ENCODE measurements around the gene PDXP.
"Not testable (repeated sequence)": the region's sequence is repeated elsewhere in the genome, so short reads cannot be mapped to it uniquely, and the experiment has no call there.

The PDXP gene

DNA sequence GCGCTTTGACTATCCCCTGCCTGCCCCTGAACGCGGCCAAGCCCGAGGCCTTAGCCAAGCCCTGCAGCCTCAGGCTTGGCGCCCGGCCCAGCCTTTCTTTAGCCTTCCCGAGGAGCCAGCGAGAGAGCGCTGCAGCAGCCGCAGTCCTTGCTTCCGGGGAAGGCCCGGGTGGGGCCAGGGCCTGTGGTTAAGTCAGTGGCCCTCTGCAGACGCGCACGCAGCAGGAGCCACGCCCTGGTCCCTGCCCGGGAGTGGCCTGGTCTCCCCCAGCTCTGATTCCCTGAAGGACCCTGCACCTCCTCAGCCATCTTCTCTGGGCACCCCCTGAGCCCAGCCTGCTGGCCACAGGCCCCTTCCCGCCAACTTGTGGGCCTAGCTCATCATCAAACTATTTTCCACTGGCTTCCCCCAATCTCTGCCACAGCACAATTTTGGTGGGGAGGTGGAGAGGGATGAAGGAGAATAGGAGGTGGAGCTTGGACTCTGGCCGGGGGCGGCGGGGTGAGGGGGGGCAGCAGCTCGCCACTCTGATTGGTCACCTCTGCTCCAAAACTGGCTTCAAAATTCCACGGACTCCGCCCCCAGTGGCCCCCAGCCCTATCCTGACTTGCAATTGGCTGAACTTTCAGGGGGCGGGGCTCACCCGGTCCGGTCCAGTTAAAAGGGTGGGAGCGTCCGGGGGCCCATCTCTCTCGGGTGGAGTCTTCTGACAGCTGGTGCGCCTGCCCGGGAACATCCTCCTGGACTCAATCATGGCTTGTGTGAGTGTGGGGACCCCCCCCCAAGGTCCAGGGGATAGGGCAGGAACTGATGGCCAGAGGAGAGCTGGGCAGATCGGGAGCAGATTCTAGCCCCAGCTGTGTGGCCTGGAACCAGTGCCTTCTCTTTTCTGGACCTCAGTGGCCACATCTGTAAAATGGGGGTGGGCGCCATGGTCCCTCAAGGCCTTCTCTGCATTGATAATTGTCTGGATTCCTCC lies 16.7 kb downstream of the PDXP start, which contains the start of gene LGALS1:
Gene LGALS1 (plus strand): TSS at position 686 of the 979 bp plus-strand sequence. CDS start 67 bp downstream, at position 753.
- DNase-seq (ENCODE audit: low spot score), result peak; percentile 36

DNA sequence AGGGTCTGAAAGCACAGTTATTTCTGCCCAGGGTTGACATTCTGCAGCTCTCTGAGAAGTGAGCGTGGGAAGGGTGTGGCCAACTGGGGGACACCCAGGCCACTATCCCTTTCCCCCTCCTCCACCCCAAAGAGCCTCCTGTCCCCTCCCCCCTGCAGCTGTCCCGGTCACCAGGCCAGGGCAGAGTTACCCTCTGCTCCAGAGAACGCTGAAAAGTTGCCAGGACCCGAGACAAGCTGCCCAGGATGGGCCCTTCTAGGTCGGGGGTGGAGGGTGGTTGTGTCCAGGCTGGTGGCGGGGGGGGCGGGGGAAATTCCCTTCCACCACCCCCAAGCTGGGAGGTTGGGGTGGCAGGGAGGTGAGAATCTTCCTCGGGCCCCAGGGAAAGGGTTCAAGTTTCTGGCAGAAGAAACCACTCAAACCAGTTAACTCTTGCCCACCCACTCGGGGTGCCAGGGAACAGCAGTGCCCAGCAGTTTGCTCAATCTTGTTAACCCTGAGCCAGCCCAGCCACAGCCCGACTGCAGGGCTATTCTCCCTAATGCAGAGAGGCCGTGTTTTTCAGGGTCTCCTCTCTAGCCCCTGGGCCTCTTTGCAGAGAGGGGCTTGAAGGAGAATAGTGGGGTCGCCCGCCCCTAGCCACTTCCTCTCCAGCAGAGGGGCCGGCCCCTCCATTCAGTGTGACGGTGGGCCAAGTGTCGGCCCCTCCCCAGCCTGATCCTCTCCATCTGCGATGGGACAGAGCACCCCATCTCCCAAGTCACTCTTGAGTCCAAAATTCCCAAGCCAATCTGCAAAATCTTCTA lies 17.6 kb downstream of the PDXP start:
- DNase-seq (ENCODE audit: low spot score), result no peak

DNA sequence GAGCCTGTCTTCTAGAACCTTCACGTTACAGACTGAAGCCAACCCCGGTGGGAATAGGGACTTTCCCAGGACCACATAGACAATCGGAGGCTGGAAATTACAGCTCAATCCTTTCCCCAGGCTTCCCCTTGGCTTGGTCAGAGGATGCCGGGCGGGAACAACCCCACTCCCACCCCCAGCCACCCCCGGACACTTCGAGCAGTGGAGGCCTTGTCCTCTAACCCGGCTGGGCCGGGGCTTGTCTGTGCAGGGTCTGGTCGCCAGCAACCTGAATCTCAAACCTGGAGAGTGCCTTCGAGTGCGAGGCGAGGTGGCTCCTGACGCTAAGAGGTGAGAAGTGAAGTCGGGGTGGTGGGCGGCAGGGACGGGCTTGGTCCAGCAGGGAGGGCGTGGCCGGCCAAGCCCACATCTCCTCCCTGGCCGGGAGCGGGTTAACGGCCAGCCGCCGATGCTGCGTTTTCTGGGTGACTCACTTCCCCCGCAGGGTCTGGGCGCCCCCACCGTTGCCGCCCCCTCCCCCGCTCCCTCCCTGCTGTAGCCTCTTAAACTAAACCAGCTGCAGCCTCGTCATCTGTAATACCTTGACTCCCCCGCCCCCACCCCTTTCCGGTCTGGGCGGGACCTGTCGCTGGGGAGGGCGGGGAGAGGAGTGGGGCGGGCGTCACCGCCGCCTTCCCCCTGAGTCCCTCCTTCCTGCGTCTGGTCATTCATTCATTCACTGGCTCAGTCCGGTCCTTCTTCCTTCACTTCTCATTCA lies 18.4 kb downstream of the PDXP start:
- DNase-seq (ENCODE audit: low spot score), result peak; percentile 36

DNA sequence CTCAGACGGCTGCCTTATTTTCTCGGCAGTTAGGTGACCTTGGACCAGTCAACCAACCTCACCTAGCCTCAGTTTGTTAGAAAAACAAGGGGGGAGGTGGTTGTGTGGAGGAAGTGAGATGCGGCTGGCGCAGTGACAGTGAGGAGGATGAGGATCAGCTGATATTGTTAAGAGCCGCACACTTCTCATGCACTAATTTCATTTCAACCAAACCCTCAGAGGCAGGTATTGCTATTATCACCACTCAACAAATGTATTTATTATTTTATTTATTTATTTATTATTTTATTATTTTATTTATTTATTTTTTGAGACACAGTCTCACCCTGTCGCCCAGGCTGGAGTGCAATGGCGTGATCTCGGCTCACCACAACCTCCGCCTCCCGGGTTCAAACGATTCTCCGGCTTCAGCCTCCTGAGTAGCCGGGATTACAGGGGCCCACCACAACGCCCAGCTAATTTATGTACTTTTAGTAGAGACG lies 19.0 kb downstream of the PDXP start:
- no peak for DNase-seq (ENCODE audit: low spot score)

DNA sequence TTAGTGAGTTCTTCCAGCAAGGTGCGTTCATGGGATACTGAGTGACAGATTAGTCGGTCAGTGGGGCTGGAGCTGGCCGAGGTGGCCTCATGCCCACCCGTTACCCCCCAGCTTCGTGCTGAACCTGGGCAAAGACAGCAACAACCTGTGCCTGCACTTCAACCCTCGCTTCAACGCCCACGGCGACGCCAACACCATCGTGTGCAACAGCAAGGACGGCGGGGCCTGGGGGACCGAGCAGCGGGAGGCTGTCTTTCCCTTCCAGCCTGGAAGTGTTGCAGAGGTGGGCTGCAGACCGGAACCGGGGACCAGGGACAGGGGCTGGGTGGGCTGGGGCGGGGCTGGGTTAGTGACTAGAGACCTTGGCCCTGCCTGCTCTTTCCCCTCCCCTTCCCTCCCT lies 19.8 kb downstream of the PDXP start:
- DNase-seq (ENCODE audit: low spot score), result no peak

DNA sequence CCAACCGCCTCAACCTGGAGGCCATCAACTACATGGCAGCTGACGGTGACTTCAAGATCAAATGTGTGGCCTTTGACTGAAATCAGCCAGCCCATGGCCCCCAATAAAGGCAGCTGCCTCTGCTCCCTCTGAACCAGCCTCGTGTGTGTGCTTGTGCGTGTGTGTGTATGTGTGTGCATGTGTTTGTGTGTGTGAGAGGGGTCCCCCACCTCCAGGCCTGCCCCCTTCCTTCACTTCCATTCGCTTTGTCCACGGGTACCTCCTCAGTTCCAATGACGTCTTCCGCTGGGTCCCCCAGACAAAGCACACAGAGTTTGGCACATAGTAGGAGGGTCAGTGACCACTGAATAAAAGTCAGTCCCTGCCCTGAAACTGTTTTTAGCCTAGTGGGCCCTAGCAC lies 21.1 kb downstream of the PDXP start:
- no peak for DNase-seq (ENCODE audit: low spot score)

DNA sequence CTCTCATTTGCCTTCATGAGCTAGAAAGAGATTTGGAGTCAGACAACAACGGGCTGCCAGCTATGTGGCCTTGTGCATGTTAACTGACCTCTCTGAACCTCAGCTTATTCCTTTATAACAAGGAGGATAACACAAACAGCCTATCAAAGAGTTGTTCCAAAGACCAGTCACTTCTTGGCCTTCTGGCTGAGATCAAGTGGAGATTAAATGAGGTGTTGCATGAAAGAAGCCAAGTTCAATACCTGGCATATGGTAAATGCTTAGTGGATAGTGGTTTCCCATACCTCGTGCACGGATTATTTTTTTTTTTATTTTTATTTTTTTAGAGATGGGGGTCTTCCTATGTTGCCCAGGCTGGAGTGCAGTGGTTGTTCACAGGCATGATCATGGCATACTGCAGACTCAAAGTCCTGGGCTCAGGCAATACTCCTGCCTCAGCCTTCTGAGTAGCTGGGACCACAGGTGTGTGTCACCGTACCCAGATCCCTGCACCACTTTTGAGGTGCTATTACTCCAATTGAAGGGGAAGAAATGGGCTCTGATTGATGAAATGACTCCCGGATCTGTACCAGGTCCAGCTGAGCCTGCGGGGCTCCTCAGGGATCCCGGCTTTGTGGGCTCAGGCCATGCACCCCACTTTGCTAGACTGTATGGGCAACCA lies 21.8 kb downstream of the PDXP start:
- no peak for DNase-seq (ENCODE audit: low spot score)

DNA sequence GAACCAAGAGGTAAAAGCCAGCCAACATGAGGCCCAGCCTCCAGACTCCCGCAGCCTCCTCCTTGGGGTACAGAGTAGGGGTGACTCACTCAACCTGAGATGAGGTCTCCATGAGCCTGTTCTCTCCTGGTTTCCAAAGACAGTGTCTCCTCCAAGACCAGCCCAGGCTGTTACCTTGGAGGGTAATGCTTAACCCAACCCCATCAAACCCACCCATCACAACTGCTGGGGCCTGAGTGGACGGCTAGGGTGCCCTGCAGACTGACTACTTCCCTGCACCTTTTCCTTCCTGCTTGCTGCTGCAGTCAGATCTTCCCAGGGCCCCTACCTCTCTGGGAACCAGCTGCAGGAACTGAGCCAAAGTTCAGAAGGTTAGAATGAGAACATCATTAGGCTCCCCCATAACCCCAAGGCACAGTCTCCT lies 22.5 kb downstream of the PDXP start:
- no peak for DNase-seq (ENCODE audit: low spot score)

DNA sequence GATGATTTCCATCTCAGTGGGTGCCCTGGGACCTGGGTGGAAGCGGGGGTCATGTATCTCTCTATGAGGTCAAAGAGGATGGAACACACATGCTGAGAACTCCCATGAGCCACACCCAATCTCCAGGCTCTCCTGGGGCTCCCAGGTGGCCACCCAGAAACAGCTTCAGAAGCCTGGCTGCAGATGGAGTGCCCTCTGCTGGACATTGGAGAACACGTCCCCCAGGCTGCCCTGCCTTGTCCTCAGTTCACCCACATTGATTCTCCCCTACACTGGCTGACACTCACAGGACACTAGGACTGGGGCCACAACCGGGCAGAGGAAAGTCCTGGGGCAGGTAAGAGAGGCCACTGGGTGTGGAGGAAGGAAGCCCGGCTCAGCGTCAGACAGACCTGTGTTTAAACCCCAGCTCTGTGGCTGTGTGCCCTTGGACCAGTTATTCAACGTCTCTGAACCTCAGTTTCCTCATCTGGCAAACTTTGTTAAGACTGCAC lies 23.1 kb downstream of the PDXP start:
- peak; percentile 78 for DNase-seq (ENCODE audit: low spot score)

DNA sequence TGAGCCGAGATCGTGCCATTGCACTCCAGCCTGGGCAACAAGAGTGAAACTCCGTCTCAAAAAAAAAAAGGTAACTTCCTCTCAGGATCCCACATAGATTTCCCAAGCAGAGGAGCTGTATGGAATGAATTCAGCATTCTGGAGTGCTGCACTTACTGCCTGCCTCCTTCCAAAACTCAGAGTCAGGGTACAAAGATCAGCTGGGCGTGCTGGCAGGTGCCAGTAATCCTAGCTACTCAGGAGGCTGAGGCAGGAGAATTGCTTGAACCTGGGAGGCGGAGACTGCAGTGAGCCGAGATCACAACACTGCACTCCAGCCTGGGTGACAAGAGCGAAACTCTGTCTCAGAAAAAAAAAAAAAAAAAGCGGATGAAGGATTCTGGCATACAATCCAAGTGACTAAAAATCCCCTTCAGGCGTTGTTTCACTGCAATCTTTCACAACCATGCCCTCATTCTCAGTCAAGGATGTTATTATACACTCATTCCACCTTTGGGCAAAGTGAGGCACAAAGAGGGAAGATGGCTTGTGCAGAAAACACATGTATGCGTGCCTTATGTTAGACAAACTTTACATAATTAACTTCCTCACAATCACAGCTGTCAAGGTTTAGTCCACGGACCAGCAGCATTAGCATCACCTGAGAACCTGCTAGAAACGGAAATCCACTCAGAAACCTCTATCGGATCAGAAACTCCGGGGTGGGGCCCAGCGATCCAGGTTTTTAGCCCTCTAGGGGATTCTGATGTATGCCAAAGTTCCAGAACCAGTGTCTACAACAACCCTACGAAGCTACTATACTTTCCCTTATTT lies 26.5 kb downstream of the PDXP start:
- DNase-seq (ENCODE audit: low spot score), result no peak

DNA sequence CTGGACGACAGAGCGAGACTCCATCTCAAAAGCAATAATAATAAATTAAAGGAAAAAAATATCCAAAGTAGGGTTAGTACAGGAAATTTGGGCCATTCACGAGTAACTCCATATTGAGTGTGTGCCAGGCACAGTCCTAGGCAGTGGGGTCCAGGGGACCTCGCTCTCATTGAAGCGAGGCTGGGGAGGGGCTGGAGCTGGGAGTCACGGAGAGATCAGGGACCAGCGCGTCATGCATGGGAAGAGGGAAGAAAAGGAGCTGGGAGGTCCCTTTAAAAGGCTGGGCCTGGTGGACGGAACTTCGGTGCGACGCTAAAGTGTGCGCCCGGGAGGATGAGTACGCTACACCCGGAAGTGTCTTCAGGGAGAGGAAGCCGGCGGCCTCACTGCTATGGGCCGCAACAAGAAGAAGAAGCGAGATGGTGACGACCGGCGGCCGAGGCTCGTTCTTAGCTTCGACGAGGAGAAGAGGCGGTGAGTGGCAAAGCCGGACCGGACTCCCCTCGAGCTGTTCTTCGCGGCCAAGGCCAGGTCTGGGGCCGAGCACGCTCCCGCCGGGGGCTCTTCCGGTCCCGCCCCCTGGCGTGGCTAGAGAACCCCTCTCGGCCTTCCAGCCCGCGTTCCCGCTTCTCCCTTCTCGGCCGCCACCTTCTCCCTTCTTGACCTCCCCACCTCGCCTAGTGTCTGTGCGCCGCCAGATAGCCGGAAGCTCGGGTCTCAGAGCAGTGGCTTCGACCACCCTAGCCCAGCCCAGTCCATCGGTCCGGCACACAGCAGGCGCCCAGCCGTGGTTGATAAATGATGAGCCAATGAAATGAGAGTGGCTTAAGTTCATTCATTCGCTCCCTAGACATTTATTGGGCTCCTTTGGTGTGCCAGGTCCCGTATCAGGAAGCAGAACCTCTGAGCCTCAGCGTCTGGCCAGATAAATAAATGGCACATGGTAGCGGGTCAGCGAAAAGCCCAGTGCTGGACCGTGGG lies 27.8 kb downstream of the PDXP start, which contains the start of gene NOL12:
Gene NOL12 (plus strand): TSS at position 342 of the 981 bp plus-strand sequence. CDS start 50 bp downstream, at position 392.
- DNase-seq (ENCODE audit: low spot score), result peak; percentile 86

DNA sequence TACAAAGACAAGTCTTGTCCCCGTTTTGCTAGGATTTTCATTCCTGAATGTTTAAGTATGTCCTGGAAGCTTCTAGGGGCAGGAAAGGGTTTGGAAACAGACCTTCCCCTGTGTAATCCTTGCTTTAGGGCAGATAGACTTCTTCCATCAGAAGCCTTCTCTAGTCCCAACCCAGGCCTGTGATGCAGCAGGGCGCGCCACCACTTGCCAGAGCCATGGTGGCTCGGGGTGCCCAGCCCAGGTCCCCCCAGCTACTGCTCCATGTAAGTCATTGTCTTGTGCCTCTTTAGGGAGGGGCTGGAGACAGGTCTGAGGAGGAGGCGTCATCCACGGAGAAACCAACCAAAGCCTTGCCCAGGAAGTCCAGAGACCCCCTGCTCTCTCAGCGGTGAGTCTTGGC lies 31.9 kb downstream of the PDXP start:
- no peak for DNase-seq (ENCODE audit: low spot score)

DNA sequence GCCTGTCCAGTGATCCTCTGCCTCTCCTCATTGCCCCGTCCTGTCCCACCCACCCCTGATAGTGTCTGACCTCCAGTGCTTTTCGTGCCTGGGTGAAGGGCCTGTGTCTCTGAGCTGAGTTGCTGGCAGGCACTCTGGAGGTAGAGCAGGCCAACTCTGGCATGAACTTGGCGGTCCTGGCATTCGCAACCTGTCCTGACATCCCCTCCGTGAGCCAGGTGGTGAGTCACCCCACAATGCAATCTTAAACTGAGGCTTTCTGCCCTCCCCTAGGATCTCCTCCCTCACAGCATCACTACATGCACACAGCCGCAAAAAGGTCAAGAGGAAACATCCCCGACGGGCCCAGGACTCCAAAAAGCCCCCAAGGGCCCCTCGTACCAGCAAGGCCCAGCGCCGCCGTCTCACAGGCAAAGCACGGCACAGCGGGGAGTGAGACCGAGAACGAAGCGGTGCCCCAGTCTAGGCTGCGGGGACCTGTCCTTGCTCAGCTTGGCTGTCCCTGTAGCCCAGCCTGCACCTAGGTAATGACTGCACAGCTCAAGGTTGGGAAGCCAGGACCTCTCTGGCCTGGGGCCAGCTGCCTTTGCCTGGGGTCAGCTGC lies 32.5 kb downstream of the PDXP start:
- DNase-seq (ENCODE audit: low spot score), result no peak

DNA sequence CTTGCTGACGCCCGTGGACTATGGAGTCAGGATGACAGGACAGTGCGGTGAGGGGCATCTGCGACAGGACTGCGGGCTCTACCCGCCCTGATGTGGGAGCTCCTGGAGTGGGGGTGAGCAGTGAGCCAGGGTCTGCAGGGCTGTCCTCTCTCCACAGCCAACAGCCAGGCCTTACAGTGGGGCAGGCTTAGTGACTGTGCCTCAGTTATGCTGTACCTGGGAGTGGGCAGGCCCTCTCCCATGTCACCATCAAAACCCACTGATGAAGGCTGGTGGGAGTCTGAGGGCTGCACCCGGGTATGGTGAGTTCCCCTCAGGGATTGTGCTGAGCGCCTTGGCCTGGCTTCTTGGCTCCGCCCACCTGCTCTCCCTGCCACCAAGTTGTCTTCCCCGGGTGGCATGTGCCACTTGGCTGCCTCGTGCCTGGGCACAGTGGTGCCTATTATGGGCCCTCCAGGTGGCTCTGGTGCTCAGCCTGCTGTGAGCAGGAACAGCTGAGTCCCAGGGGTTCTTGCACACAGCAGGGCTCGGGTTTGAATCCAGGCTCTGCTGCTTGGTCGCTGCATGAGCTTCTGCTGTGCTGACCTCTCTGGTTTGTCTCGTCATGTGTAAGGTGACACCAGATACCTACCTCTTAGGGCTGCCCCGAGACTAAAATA lies 34.2 kb downstream of the PDXP start:
- no peak for DNase-seq (ENCODE audit: low spot score)

DNA sequence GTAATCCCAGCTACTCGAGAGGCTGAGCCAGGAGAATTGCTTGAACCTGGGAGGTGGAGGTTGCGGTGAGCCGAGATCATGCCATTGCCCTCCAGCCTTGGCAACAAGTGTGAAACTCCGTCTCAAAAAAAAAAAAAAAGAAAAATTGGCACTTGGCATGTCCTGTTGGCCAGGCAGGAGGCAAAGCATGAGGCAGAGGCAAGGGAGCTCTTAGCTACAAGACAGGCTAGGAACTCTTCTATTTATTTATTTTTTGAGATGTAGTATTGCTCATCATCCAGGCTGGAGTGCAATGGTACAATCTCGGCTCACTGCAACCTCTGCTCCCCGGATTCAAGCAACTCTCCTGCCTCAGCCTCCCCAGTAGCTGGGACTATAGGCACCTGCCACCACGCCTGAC lies 35.6 kb downstream of the PDXP start:
- not testable (repeated sequence) for DNase-seq (ENCODE audit: low spot score)

DNA sequence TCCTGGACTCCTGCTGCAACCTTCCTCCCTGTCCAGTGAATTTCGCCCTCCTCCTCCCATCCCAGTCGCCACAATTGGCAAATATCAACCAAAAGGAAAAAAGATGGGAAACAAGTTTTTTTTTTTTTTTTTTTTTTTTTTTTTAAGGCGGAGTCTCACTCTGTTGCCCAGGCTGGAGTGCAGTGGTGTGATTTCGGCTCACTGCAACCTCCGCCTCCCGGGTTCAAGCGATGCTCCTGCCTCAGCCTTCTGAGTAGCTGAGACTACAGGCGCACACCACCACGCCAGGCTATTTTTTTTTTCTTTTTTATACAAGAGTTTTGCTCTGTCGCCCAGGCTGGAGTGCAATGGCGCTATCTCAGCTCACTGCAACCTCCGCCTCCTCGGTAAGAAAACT lies 37.7 kb downstream of the PDXP start:
- DNase-seq (ENCODE audit: low spot score), result not testable (repeated sequence)

DNA sequence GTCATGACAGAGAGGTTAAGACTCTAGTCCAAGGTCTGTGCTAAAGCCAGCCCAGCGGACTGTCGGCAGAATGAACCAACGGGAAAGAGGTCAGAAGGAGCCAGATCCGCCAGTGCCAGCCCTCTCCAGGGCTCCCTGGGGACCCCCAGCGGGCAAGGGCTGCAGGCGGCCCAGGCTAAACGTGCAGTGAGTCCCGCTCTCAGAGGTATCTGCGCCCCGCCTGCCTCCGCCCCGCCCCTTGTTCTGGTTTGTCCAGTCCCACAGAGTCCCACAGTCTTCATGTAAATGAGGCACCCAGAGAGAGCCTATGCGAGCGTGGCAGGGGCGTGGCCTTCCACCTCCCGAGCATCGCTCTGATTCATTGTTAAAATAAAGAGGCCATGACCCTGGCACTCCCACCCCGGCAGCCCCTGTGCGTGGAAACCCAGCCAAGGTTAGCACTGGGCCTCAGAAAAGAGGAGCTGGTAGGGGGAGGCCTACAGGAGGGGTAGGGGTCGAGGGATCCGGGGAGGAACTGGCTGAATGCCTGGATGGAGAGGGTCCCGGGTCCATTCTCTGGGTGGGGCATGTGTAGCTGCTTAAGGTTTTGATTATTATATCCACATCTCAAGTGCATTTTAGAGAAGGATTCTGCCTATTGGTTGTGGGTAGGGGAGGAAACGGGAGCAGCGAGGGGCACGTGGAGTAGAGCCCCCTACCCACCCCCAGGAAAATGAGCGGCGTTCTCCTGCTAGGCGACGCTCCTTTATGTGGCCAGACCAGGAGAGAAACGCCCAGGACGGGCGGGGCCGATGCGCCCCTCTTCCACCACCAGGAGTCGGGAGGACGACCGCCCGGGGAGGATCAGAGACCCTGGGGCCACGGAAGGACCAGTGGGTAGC lies 38.4 kb downstream of the PDXP start, which contains the start of gene TRIOBP:
Gene TRIOBP (plus strand): TSS at position 392 of the 881 bp plus-strand sequence. CDS start 4,318 bp downstream, outside the sequence.
- peak; percentile 64 for DNase-seq (ENCODE audit: low spot score)

Measured in hematopoietic multipotent progenitor cell treated with erythropoietin and hydrocortisone succinate and interleukin-3 and kit ligand, for 15 days (in vitro differentiated cells).